ENCODE measurements around the gene PPP1CA.

DNA sequence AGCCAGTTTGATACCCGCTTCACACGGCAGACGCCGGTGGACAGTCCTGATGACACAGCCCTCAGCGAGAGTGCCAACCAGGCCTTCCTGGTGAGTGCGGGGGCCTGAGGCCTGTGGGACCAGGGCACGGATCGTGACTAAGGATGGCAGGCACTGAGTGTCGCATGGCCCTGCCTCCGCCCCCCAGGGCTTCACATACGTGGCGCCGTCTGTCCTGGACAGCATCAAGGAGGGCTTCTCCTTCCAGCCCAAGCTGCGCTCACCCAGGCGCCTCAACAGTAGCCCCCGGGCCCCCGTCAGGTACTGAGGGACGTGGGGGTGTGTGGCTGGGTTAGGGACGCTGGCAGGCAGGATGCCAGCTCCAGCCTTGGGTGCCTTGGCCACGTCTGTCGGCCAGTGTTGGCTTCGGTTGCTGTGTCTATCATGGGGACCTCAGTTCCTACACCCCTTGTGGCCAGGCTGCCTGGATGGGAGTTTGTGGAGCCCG, 32.8 kb upstream of the PPP1CA start:
- TF ChIP-seq EZH2 (IDR thresholded peaks at IDR 0.05; ENCODE audit: borderline replicate concordance, low read depth, low read length, severe bottlenecking) = no peak
- TF ChIP-seq, protein P1, sequence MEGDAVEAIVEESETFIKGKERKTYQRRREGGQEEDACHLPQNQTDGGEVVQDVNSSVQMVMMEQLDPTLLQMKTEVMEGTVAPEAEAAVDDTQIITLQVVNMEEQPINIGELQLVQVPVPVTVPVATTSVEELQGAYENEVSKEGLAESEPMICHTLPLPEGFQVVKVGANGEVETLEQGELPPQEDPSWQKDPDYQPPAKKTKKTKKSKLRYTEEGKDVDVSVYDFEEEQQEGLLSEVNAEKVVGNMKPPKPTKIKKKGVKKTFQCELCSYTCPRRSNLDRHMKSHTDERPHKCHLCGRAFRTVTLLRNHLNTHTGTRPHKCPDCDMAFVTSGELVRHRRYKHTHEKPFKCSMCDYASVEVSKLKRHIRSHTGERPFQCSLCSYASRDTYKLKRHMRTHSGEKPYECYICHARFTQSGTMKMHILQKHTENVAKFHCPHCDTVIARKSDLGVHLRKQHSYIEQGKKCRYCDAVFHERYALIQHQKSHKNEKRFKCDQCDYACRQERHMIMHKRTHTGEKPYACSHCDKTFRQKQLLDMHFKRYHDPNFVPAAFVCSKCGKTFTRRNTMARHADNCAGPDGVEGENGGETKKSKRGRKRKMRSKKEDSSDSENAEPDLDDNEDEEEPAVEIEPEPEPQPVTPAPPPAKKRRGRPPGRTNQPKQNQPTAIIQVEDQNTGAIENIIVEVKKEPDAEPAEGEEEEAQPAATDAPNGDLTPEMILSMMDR (IDR thresholded peaks at IDR 0.05; ENCODE audit: borderline replicate concordance, extremely low read depth, low read length, poor library complexity, severe bottlenecking) = no peak
